GM12878 (cell line): ENCODE data around the gene MTF1. TPM values are rescaled to one million over a fixed set of nuclear protein-coding genes. Genes with fewer than 3 reads are reported as not detected.

ENCODE experiments used
- CBFB ChIP-seq: IDR thresholded peaks from 2 replicates; pipeline ENCODE4 v1.6.1; 2016; ENCODE audit warnings: antibody characterized with exemption, low read depth
- DPF2 ChIP-seq: fragments of 450-650 bp; IDR thresholded peaks from 2 replicates; pipeline ENCODE4 v1.6.1; 2017; ENCODE audit warnings: mild to moderate bottlenecking
- ELK1 ChIP-seq: IDR thresholded peaks from 2 replicates; pipeline ENCODE4 v1.6.1; 2012; ENCODE audit warnings: low read depth, low read length, improper control_type of control experiment
- EP300 ChIP-seq, 2 experiments: fragments of 150-350 bp in 1 of 2; IDR thresholded peaks; 2 replicates each; pipeline ENCODE4 v1.6.1; 2011 to 2012; ENCODE audit warnings: low read depth in 2 of 2, low read length in 2 of 2, borderline replicate concordance in 1 of 2, improper control_type of control experiment in 1 of 2, inconsistent platforms in 1 of 2; ENCODE audit not compliant: control insufficient read depth in 1 of 2
- HCFC1 ChIP-seq: fragments of 150-350 bp; IDR thresholded peaks from 2 replicates; pipeline ENCODE4 v1.6.1; 2014; ENCODE audit warnings: low read length
- IRF4 ChIP-seq: IDR thresholded peaks from 2 replicates; pipeline ENCODE4 v1.6.1; 2011; ENCODE audit warnings: low read depth, low read length
- JUND ChIP-seq: IDR thresholded peaks from 2 replicates; pipeline ENCODE4 v1.6.1; 2012; ENCODE audit warnings: low read depth, mild to moderate bottlenecking, low read length, improper control_type of control experiment, moderate library complexity
- KAT2A ChIP-seq: conservative IDR thresholded peaks from 2 replicates; pipeline ENCODE4 v1.6.1; 2011; ENCODE audit warnings: low read depth, low read length; ENCODE audit not compliant: control insufficient read depth
- KLF5 ChIP-seq: fragments of 450-650 bp; IDR thresholded peaks from 2 replicates; pipeline ENCODE4 v1.6.1; 2014; ENCODE audit warnings: mild to moderate bottlenecking; ENCODE audit not compliant: partially characterized antibody
- MTA3 ChIP-seq: IDR thresholded peaks from 2 replicates; pipeline ENCODE4 v1.6.1; 2012; ENCODE audit warnings: low read length, inconsistent platforms, borderline replicate concordance
- NFYB ChIP-seq: IDR thresholded peaks from 2 replicates; pipeline ENCODE4 v1.6.1; 2011; ENCODE audit warnings: low read depth, mild to moderate bottlenecking, low read length, improper control_type of control experiment, moderate library complexity; ENCODE audit not compliant: insufficient read depth
- NKRF ChIP-seq: fragments of 450-650 bp; conservative IDR thresholded peaks from 2 replicates; pipeline ENCODE4 v1.6.1; 2017; ENCODE audit warnings: mild to moderate bottlenecking, moderate library complexity
- NR2F1 ChIP-seq: fragments of 450-650 bp; conservative IDR thresholded peaks from 2 replicates; pipeline ENCODE4 v1.6.1; 2017; ENCODE audit warnings: mild to moderate bottlenecking
- PAX8 ChIP-seq: fragments of 450-650 bp; IDR thresholded peaks from 2 replicates; pipeline ENCODE4 v1.6.1; 2017; ENCODE audit warnings: mild to moderate bottlenecking, moderate library complexity
- RAD21 ChIP-seq: IDR thresholded peaks from 2 replicates; pipeline ENCODE4 v1.6.1; 2011; ENCODE audit warnings: mild to moderate bottlenecking, low read depth, low read length, moderate library complexity; ENCODE audit not compliant: insufficient read depth
- RB1 ChIP-seq: fragments of 450-650 bp; formaldehyde crosslinking; IDR thresholded peaks from 2 replicates; pipeline ENCODE4 v1.6.1; 2017; ENCODE audit warnings: mild to moderate bottlenecking, borderline replicate concordance
- RCOR1 ChIP-seq: conservative IDR thresholded peaks from 2 replicates; pipeline ENCODE4 v1.6.1; 2012; ENCODE audit warnings: low read depth, low read length, improper control_type of control experiment
- SMAD1 ChIP-seq: fragments of 450-650 bp; IDR thresholded peaks from 2 replicates; pipeline ENCODE4 v1.6.1; 2018; ENCODE audit warnings: mild to moderate bottlenecking, low read depth; ENCODE audit not compliant: partially characterized antibody
- SMC3 ChIP-seq: IDR thresholded peaks from 2 replicates; pipeline ENCODE4 v1.6.1; 2011; ENCODE audit warnings: low read length, improper control_type of control experiment, borderline replicate concordance
- SUPT20H ChIP-seq: IDR thresholded peaks from 2 replicates; pipeline ENCODE4 v1.6.1; 2011; ENCODE audit warnings: low read depth, mild to moderate bottlenecking, low read length, moderate library complexity, borderline replicate concordance; ENCODE audit not compliant: control insufficient read depth
- TAF1 ChIP-seq: IDR thresholded peaks from 2 replicates; pipeline ENCODE4 v1.6.1; 2011; ENCODE audit warnings: mild to moderate bottlenecking, low read depth, low read length, borderline replicate concordance
- TCF12 ChIP-seq: IDR thresholded peaks from 2 replicates; pipeline ENCODE4 v1.6.1; 2011; ENCODE audit warnings: low read depth, mild to moderate bottlenecking, low read length
- WRNIP1 ChIP-seq: IDR thresholded peaks from 2 replicates; pipeline ENCODE4 v1.6.1; 2011; ENCODE audit warnings: low read depth, low read length, improper control_type of control experiment, borderline replicate concordance
- polyA plus RNA-seq, 11 experiments: library from polyadenylated mRNA; depleted of rRNA in 4 of 11; unstranded in 6 of 11; stranded (reverse) in 5 of 11; fragments of >200 nt; fragmentation: Nextera tagmentation in 4 of 11; fragmentation: Illumina TruSeq in 1 of 11; extraction: Ambion mirVana in 4 of 11; extraction: Trizol in 1 of 11; gene quantifications; 1 replicate in 1 of 11; 2 replicates in 10 of 11; pipeline versions ENCODE4 v1.2.1 to v1.2.3, GENCODE V29; 2011 to 2016; ENCODE audit warnings: inconsistent platforms in 2 of 11, missing spikeins in 2 of 11, low read depth in 1 of 11
- total RNA-seq, 4 experiments: library from RNA; depleted of rRNA in 3 of 4; stranded (reverse); fragments of >200 nt in 3 of 4; fragmentation: Illumina TruSeq in 1 of 4; extraction: Trizol in 1 of 4; gene quantifications; 2 replicates each; pipeline versions ENCODE4 v1.2.1 to v1.2.3, GENCODE V29; 2013 to 2021
- TF ChIP-seq, protein P1 (sequence below): fragments of 450-650 bp; IDR thresholded peaks from 2 replicates; pipeline ENCODE4 v1.6.1; 2017; ENCODE audit warnings: low read depth, mild to moderate bottlenecking, moderate library complexity

The MTF1 gene
- total and polyA plus RNA-seq, 10 of the 15 experiments (the other 5 are each of a cell fraction or from before 2014, with no cell fraction given) = 2.2 to 20.4 (median 6.7) TPM

- TF ChIP-seq, protein P1, sequence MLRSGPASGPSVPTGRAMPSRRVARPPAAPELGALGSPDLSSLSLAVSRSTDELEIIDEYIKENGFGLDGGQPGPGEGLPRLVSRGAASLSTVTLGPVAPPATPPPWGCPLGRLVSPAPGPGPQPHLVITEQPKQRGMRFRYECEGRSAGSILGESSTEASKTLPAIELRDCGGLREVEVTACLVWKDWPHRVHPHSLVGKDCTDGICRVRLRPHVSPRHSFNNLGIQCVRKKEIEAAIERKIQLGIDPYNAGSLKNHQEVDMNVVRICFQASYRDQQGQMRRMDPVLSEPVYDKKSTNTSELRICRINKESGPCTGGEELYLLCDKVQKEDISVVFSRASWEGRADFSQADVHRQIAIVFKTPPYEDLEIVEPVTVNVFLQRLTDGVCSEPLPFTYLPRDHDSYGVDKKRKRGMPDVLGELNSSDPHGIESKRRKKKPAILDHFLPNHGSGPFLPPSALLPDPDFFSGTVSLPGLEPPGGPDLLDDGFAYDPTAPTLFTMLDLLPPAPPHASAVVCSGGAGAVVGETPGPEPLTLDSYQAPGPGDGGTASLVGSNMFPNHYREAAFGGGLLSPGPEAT = peak; percentile 66
- TF ChIP-seq NR2F1 (peak; percentile 62), SMC3 (no peak), KLF5 (no peak), RAD21 (no peak), MTA3 (no peak), NFYB (no peak), JUND (no peak), EP300 (IDR thresholded peaks at IDR 0.05; ENCODE audit: borderline replicate concordance in 1 of 2, control insufficient read depth in 1 of 2, low read depth in 2 of 2, low read length in 2 of 2) (no peak), TCF12 (no peak), ELK1 (peak; percentile 82), SUPT20H (no peak), TAF1 (peak; percentile 71; the same call in 1 of the 2 replicates), IRF4 (no peak), HCFC1 (peak; percentile 64), RB1 (peak; percentile 19; the same call in 1 of the 2 replicates), KAT2A (no peak), WRNIP1 (no peak), PAX8 (no peak), RCOR1 (no peak), NKRF (peak; percentile 91), CBFB (no peak), DPF2 (0 out of 2 replicates have a peak, but pooled peaks have one; percentile 28), SMAD1 (no peak)
Observed at GRCh38 chr1:37807555-37808368, 51.6 kb downstream of the MTF1 start, which contains the start of the genes C1orf122 and YRDC (continued).
